Renal cortical epithelial cell (primary cell): Measurements from ENCODE around the gene VIT. TPM values are rescaled to one million over a fixed set of nuclear protein-coding genes. Genes with fewer than 3 reads are reported as not detected.
A peak's percentile ranks its signal among the peaks of the same experiment; 100 is the strongest.

ENCODE experiments used
- DNase-seq: peaks from one replicate; pipeline ENCODE4 v3.0.0-alpha.2; 2011; ENCODE audit warnings: low read depth
- total RNA-seq: library from RNA; depleted of rRNA; stranded (reverse); fragments of >200 nt; gene quantifications from 2 replicates; pipeline ENCODE4 v1.2.3, GENCODE V29; 2014

Gene VIT
- total RNA-seq, 1 donor from 2014 or later, result 0.15 TPM

- DNase-seq, result peak; percentile 48
These were observed 162.3 kb downstream of the VIT start for GRCh38 chr2:36858551-36859365.

GRCh38 chr2:36859366-36859792 lies 162.9 kb downstream of the VIT start:
- DNase-seq, result no peak

- DNase-seq, result no peak
These were observed 165.4 kb downstream of the VIT start for GRCh38 chr2:36861896-36862295.

Other genes starting within 250 kb of the VIT start
- gene FEZ2, start 98.5 kb upstream of the VIT start, total RNA-seq, result 64.4 and 76.0 TPM in 2 replicates